Measurements from ENCODE around the gene RNF167. TPM values are rescaled to one million over a fixed set of nuclear protein-coding genes. Genes with fewer than 3 reads are reported as not detected.

Gene RNF167
- total RNA-seq, 1 donor from 2014 or later: 44.1 TPM

DNA sequence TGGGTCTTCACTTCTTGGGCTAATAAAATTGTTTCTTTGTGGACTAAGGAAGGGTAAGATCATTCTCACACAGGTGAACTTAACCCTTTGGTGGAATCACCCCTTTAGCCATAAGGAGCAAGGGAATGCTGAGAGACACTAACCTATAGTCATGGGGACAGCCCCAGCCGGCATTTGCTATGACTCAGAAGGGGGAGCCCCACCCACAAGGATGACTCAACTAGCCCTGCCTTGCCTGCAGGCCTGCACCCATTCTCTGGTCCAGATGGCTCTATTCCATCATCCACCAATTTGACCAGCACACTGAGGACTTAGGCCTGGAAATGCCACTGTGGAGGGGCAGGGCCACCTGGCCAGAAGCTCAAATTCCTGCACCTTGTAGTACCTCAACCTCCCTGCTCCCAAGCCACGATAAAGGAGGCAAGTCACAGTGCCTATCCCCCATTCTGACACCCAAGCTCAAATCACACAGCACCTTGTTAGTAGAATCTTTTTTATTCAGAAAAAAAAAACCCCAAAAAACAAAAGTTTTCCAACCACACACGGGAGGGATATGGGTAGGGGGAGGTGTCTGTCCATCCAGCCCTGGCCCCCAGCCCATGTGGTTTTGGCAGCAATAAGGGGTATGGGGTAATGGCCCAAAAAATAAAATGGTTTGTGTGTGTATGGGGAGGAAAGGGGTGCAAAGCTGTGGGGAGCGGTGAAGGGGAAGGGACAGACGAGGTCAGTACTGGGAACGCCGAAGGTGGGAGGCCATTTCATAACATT, 5.3 kb downstream of the RNF167 start:
- Histone ChIP-seq H3K4me3 (ENCODE audit: low read depth, low read length) (no peak overlapping the region), H3K36me3 (ENCODE audit: control insufficient read depth, insufficient read depth, low read length) (peaks cover 1% of the 10 kb centered on the region), H3K27me3 (ENCODE audit: control insufficient read depth, insufficient read depth, low read length) (no peaks in the 10 kb centered on the region)
- DNase-seq (ENCODE audit: low read depth): no peak
- no peak for TF ChIP-seq CTCF (IDR thresholded peaks at IDR 0.05; ENCODE audit: insufficient read depth, low read length, poor library complexity, severe bottlenecking)

DNA sequence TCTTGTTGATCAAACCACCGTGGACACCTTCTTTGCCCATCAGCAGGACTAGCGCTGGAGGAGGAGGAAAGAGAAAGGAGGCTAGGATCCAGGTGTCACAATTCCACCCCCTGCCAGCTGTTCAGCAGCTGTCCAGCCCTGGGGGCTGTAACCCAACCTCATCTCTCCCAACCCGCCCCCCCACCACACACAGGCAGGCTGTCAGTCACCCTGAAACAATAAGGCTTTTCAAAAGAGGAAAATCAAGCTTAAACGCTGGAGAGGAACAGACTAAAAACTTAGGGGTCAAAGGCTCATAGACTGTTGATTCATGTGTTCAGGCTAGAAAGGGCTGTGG, 5.8 kb downstream of the RNF167 start:
- Histone ChIP-seq H3K36me3 (ENCODE audit: control insufficient read depth, insufficient read depth, low read length) (peaks cover 1% of the 10 kb centered on the region), H3K27me3 (ENCODE audit: control insufficient read depth, insufficient read depth, low read length) (no peaks in the 10 kb centered on the region), H3K4me3 (ENCODE audit: low read depth, low read length) (peak overlapping the region; percentile 91)
- TF ChIP-seq CTCF (IDR thresholded peaks at IDR 0.05; ENCODE audit: insufficient read depth, low read length, poor library complexity, severe bottlenecking): no peak
- no peak for DNase-seq (ENCODE audit: low read depth)

DNA sequence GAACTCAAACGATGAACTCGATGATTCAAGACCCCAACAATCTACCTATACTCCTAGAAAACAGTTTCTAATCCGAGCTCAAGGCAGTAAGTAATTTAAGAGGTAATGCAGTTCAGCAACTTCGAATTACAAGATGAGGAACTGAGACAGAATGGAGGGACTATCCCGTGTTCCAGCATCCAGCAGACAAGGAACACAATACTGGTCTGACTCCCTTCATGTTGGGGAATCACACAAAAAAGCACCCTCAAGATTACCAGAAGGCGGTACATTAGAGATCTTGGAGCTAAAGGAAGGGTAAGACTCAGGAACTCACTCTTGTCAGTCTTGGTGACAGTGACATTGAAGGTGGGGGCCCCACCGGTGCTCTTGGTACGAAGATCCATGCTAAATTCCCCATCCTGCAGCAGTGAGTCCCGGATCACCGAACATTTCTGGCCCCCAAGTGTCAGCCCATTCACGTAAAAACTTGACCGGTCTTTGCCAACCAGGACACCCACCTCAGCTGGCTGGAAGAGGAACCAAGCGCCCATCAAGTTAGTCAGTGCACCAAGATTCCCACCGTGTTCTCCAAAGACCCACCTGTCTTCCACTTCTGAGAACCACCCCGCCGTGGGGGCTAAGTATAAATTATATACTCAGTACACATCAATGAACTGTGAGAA, 6.4 kb downstream of the RNF167 start:
- no peak for DNase-seq (ENCODE audit: low read depth)
- Histone ChIP-seq H3K27me3 (ENCODE audit: control insufficient read depth, insufficient read depth, low read length) (no peaks in the 10 kb centered on the region), H3K36me3 (ENCODE audit: control insufficient read depth, insufficient read depth, low read length) (peaks cover 1% of the 10 kb centered on the region), H3K4me3 (ENCODE audit: low read depth, low read length) (peak overlapping the region; percentile 91)
- no peak for TF ChIP-seq CTCF (IDR thresholded peaks at IDR 0.05; ENCODE audit: insufficient read depth, low read length, poor library complexity, severe bottlenecking)

GRCh38 chr17:4947010-4947410, 6.9 kb downstream of the RNF167 start:
- no peak for DNase-seq (ENCODE audit: low read depth)

DNA sequence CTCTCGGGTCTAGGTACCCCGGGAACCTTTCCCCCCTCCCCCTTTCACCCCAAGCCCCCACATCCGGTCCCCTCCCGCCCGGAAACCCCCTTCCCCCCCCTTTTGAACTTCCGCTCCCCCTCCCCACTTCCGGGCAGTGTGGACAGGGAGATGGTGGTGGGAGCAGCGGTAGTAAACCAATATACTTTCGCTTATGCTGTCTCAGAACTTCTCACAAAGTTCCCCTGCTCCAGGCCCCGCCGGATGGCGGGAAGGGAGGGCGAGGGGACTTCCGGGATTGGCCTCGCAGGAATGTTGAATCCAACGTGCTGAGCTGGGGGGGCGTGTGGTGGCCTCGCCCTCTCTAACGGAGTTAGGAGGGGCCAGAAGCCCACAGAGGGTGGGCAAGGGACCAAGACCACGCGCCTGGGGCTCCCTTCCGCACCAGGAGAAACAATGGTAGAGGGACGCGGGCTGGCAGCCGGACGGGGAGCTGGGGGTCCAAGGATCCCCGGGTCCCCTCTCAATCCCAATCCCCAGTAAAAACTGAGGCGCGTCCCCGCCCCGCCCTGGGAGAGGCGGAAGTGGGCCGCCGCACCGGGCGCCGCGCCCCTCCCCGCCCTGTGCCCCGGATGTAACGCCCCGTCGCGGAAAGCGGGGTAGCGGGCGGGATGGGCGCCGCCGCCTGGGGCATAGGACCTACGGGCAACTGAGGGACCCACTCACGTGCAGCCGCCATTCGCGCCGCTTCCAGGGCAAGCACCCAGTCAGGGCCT, 7.5 kb downstream of the RNF167 start:
- H3K4me3 ChIP-seq (ENCODE audit: low read depth, low read length): peak overlapping the region; percentile 91
- DNase-seq (ENCODE audit: low read depth): no peak
- TF ChIP-seq CTCF (IDR thresholded peaks at IDR 0.05; ENCODE audit: insufficient read depth, low read length, poor library complexity, severe bottlenecking): no peak
- no peaks in the 10 kb centered on the region for H3K27me3 ChIP-seq (ENCODE audit: control insufficient read depth, insufficient read depth, low read length)
- peaks cover 1% of the 10 kb centered on the region for H3K36me3 ChIP-seq (ENCODE audit: control insufficient read depth, insufficient read depth, low read length)

More at GRCh38 chr17:4947010-4947410, 6.9 kb downstream of the RNF167 start:
- Histone ChIP-seq H3K4me3 (ENCODE audit: low read depth, low read length) (peak overlapping the region; percentile 91), H3K27me3 (ENCODE audit: control insufficient read depth, insufficient read depth, low read length) (no peaks in the 10 kb centered on the region), H3K36me3 (ENCODE audit: control insufficient read depth, insufficient read depth, low read length) (peaks cover 1% of the 10 kb centered on the region)
- TF ChIP-seq CTCF (IDR thresholded peaks at IDR 0.05; ENCODE audit: insufficient read depth, low read length, poor library complexity, severe bottlenecking): no peak

Measured in kidney epithelial cell (primary cell).